A549 (cell line): ENCODE measurements around the gene ENO1. TPM values are rescaled to one million over a fixed set of nuclear protein-coding genes. Genes with fewer than 3 reads are reported as not detected.
A peak's percentile ranks its signal among the peaks of the same experiment; 100 is the strongest.
"Not testable (repeated sequence)": the region's sequence is repeated elsewhere in the genome, so short reads cannot be mapped to it uniquely, and the experiment has no call there.

Experiments used
- ATAC-seq, 2 experiments: fragments of 200-7000 bp in 1 of 2; fragments of >200 bp in 1 of 2; cut with Nextera tagmentation in 1 of 2; cut with Tn5 transposase in 1 of 2; 3 replicates each; pipeline versions ENCODE4 v1.8.0 to v1.9.1; 2018 to 2020; ENCODE audit warnings: mild to moderate bottlenecking in 1 of 2, moderate library complexity in 1 of 2
- CTCF ChIA-PET: fragments of 300-600 bp; sonication (Branson Sonifier 250); formaldehyde crosslinking; extraction: SDS; loops from one replicate; lab custom pipeline; 2021; ENCODE audit warnings: antibody characterized with exemption, inconsistent platforms; lab: Yijun Ruan, JAX
- POLR2A ChIA-PET: fragments of 350-600 bp; formaldehyde crosslinking; extraction: SDS; loops from one replicate; lab custom pipeline; 2021; ENCODE audit warnings: antibody characterized with exemption, inconsistent platforms; lab: Yijun Ruan, JAX
- DNase-seq, 2 experiments: peaks; one replicate each; pipeline versions ENCODE4 v3.0.0 to v3.0.0-alpha.2; 2011 to 2016; ENCODE audit warnings: low read depth in 1 of 2, low spot score in 1 of 2
- FAIRE-seq: peaks from 2 replicates; lab custom pipeline; 2011; peaks lifted over from hg19 to GRCh38; lab: Jason Lieb, UNC
- H3K27ac ChIP-seq, 2 experiments: fragments of >200 bp; sonication (Bioruptor Twin); formaldehyde crosslinking; 3 replicates each; pipeline ENCODE4 v1.5.1; 2016 to 2017
- H3K4me1 ChIP-seq: fragments of >200 bp; sonication (Bioruptor Twin); formaldehyde crosslinking; 3 replicates; pipeline ENCODE4 v1.6.1; 2016
- H3K4me2 ChIP-seq: fragments of >200 bp; sonication (Bioruptor Twin); formaldehyde crosslinking; 3 replicates; pipeline ENCODE4 v1.6.1; 2016
- H3K4me3 ChIP-seq: fragments of >200 bp; sonication (Bioruptor Twin); formaldehyde crosslinking; 3 replicates; pipeline ENCODE4 v1.5.1; 2016
- H3K9me3 ChIP-seq: fragments of >200 bp; sonication (Bioruptor Twin); formaldehyde crosslinking; 3 replicates; pipeline ENCODE4 v1.6.1; 2016
- ATOH8 ChIP-seq: fragments of 250-450 bp; sonication (Bioruptor Pico); IDR thresholded peaks from 2 replicates; pipeline ENCODE4 v1.5.0; 2020; ENCODE audit warnings: low read depth, mild to moderate bottlenecking, moderate library complexity
- CBX2 ChIP-seq: fragments of 200-600 bp; sonication (generic); IDR thresholded peaks from 2 replicates; pipeline ENCODE4 v1.6.1; 2016; ENCODE audit warnings: low read depth, mild to moderate bottlenecking, borderline replicate concordance
- CBX8 ChIP-seq: fragments of 200-600 bp; sonication (generic); IDR thresholded peaks from 2 replicates; pipeline ENCODE4 v1.6.1; 2016
- CHD2 ChIP-seq: fragments of 150-350 bp; IDR thresholded peaks from 2 replicates; pipeline ENCODE4 v1.6.1; 2014; ENCODE audit warnings: low read length; ENCODE audit not compliant: partially characterized antibody
- CHD4 ChIP-seq: fragments of 200-600 bp; sonication (generic); IDR thresholded peaks from 2 replicates; pipeline ENCODE4 v1.6.1; 2016; ENCODE audit warnings: antibody characterized with exemption, mild to moderate bottlenecking, borderline replicate concordance
- FOSL2 ChIP-seq, 2 experiments: fragments of 450-650 bp in 1 of 2; fragments of >200 bp in 1 of 2; sonication (Bioruptor Twin) in 1 of 2; formaldehyde crosslinking; IDR thresholded peaks; 2 replicates each; pipeline versions ENCODE4 v1.5.0 to v1.6.1; 2016 to 2020; ENCODE audit warnings: mild to moderate bottlenecking in 1 of 2, moderate library complexity in 1 of 2
- GATA3 ChIP-seq: IDR thresholded peaks from 2 replicates; pipeline ENCODE4 v1.6.1; 2012; ENCODE audit warnings: borderline replicate concordance
- HDAC2 ChIP-seq: fragments of 200-600 bp; sonication (generic); IDR thresholded peaks from 2 replicates; pipeline ENCODE4 v1.6.1; 2016
- HES2 ChIP-seq: fragments of >200 bp; sonication (Bioruptor Twin); formaldehyde crosslinking; IDR thresholded peaks from 2 replicates; pipeline ENCODE4 v1.6.1; 2016
- HEYL ChIP-seq: fragments of 250-450 bp; sonication (Bioruptor Pico); IDR thresholded peaks from 2 replicates; pipeline ENCODE4 v1.8.0; 2021; ENCODE audit warnings: mild to moderate bottlenecking, moderate library complexity
- HOXA7 ChIP-seq: fragments of 250-450 bp; sonication (Bioruptor Pico); IDR thresholded peaks from 2 replicates; pipeline ENCODE4 v1.5.0; 2020; ENCODE audit warnings: mild to moderate bottlenecking, moderate library complexity
- HOXB5 ChIP-seq: fragments of 250-450 bp; sonication (Bioruptor Pico); IDR thresholded peaks from 2 replicates; pipeline ENCODE4 v1.5.0; 2020; ENCODE audit warnings: mild to moderate bottlenecking, moderate library complexity
- KDM1A ChIP-seq: fragments of 200-600 bp; sonication (generic); IDR thresholded peaks from 2 replicates; pipeline ENCODE4 v1.6.1; 2016; ENCODE audit warnings: low read depth, mild to moderate bottlenecking
- MYC ChIP-seq: IDR thresholded peaks from 2 replicates; pipeline ENCODE4 v1.6.1; 2012; ENCODE audit warnings: mild to moderate bottlenecking, inconsistent platforms, low read length, improper control_type of control experiment, borderline replicate concordance
- NFE2L2 ChIP-seq: fragments of 150-350 bp; conservative IDR thresholded peaks from 2 replicates; pipeline ENCODE4 v1.6.1; 2014; ENCODE audit warnings: low read length
- POLR2A ChIP-seq: IDR thresholded peaks from 2 replicates; pipeline ENCODE4 v1.6.1; 2012; ENCODE audit warnings: mild to moderate bottlenecking, low read length
- RARB ChIP-seq: fragments of 250-450 bp; sonication (Bioruptor Pico); IDR thresholded peaks from 2 replicates; pipeline ENCODE4 v1.8.0; 2021; ENCODE audit warnings: mild to moderate bottlenecking, moderate library complexity
- RFX5 ChIP-seq: fragments of 450-650 bp; IDR thresholded peaks from 2 replicates; pipeline ENCODE4 v1.7.1; 2014; ENCODE audit warnings: antibody characterized with exemption, mild to moderate bottlenecking, moderate library complexity
- SREBF2 ChIP-seq: fragments of 450-650 bp; IDR thresholded peaks from 2 replicates; pipeline ENCODE4 v1.6.1; 2014; ENCODE audit warnings: mild to moderate bottlenecking, moderate library complexity
- ZC3H11A ChIP-seq: fragments of 450-650 bp; IDR thresholded peaks from 2 replicates; pipeline ENCODE4 v1.6.1; 2014; ENCODE audit warnings: antibody characterized with exemption, mild to moderate bottlenecking
- ZFP36 ChIP-seq: fragments of 450-650 bp; IDR thresholded peaks from 2 replicates; pipeline ENCODE4 v1.6.1; 2014; ENCODE audit warnings: borderline replicate concordance; ENCODE audit not compliant: partially characterized antibody
- ZNF302 ChIP-seq: fragments of 250-450 bp; sonication (Bioruptor Pico); IDR thresholded peaks from 2 replicates; pipeline ENCODE4 v1.9.0; 2021; ENCODE audit warnings: inconsistent platforms, mild to moderate bottlenecking, moderate library complexity
- ZSCAN20 ChIP-seq: fragments of 250-450 bp; sonication (Bioruptor Pico); IDR thresholded peaks from 2 replicates; pipeline ENCODE4 v1.8.0; 2022; ENCODE audit warnings: mild to moderate bottlenecking, moderate library complexity
- WGBS: methylation state at CpG from one replicate; pipeline ENCODE4 v1.1.6; 2017; ENCODE audit errors: missing lambda C conversion rate; 5-methylcytosine and 5-hydroxymethylcytosine counted together
- polyA plus RNA-seq, 4 experiments: library from polyadenylated mRNA; depleted of rRNA in 3 of 4; stranded (reverse); fragments of >200 nt; fragmentation: RNase III in 1 of 4; extraction: RNeasy Plus Mini Kit Qiagen cat#74134 plus additional on column Dnase treatment in 1 of 4; gene quantifications; 2 replicates in 3 of 4; 3 replicates in 1 of 4; pipeline ENCODE4 v1.2.3, GENCODE V29; 2011 to 2017

The ENO1 gene
- polyA plus RNA-seq, 2 of the 4 experiments (the other 2 are of a cell fraction), result 1,899 to 2,981 TPM

GRCh38 chr1:8831340-8831739 lies 47.1 kb downstream of the ENO1 start:
- Histone ChIP-seq H3K4me2 (no peak overlapping the region), H3K4me1 (no peaks in the 10 kb centered on the region), H3K9me3 (no peaks in the 10 kb centered on the region), H3K27ac (no peak overlapping the region), H3K4me3 (no peak overlapping the region)
- 75% methylated on average over 4 of the region's 4 CpGs for WGBS
- ChIA-PET CTCF (interaction anchor here (0.7 to 2.5 kb wide), 2 partner anchors 18 to 54 kb away, joined by 3 to 11 read pairs; no protein-coding TSS in a partner anchor), POLR2A (no interaction called here)
- TF ChIP-seq RARB (CRISPR knock-in tag) (no peak), CHD2 (no peak), MYC (no peak), SREBF2 (no peak), KDM1A (no peak), ZNF302 (CRISPR knock-in tag) (no peak), HDAC2 (no peak), CHD4 (no peak), CBX2 (no peak), HES2 (no peak), CBX8 (no peak), ZFP36 (no peak)
- FAIRE-seq, result no peak
- peak in 1 of 2 experiments; percentile 55; a peak in 2 of 6 replicates for ATAC-seq
- no peak for DNase-seq

GRCh38 chr1:8830732-8831131 lies 47.8 kb downstream of the ENO1 start:
- H3K4me2 ChIP-seq, POLR2A ChIA-PET, H3K9me3 ChIP-seq, H3K4me3 ChIP-seq, H3K27ac ChIP-seq, DNase-seq, ATAC-seq, H3K4me1 ChIP-seq, FAIRE-seq: not testable (repeated sequence)
- CTCF ChIA-PET, result interaction anchor here (0.7 to 2.5 kb wide), 2 partner anchors 19 to 55 kb away, joined by 3 to 11 read pairs; no protein-coding TSS in a partner anchor
- WGBS, result 93% methylated on average over 10 of the region's 10 CpGs

DNA sequence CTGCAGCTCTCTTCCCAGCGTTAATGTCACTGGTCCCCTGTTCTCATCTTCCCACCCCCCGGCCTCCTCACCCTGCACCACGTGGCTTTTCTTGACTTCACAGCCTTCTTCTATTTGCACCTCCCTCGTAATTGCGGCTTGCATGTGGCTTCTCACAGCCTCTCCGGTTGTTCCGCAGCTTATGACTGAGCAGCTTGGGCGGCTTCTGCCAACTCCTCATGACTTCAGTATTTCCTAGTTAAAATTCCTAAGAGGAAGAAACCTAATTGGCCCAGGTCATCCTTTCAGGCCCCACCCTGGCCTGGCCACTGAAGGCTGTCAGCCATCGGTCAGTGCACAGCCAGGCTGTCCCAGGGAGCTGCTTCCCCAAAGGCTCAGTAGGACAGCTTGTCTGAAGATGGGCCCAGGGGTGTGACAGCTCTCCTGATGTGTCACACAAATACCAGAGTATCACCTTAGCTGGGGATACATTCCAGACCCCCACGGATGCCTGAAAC lies 52.5 kb downstream of the ENO1 start:
- ATAC-seq, result peak in 1 of 2 experiments; percentile 45; a peak in 2 of 6 replicates
- CTCF ChIA-PET, result interaction anchor here (0.5 to 1.1 kb wide), 2 partner anchors 23 to 98 kb away, joined by 3 to 5 read pairs; no protein-coding TSS in a partner anchor
- WGBS, result 85% methylated on average over 9 of the region's 10 CpGs
- Histone ChIP-seq H3K9me3 (no peaks in the 10 kb centered on the region), H3K27ac (no peak overlapping the region), H3K4me1 (peaks cover 11% of the 10 kb centered on the region; the same call in 2 of the 3 replicates), H3K4me3 (no peak overlapping the region), H3K4me2 (no peak overlapping the region)
- POLR2A ChIA-PET, result interaction anchor here (1.4 kb wide), 1 partner anchor 9 kb away, joined by 4 read pairs; the partner anchor contains the start of gene RERE
- TF ChIP-seq NFE2L2 (no peak), FOSL2 (IDR thresholded peaks at IDR 0.05) (no peak), FOSL2 (CRISPR knock-in tag; IDR thresholded peaks at IDR 0.05) (no peak), ZC3H11A (no peak), ZSCAN20 (CRISPR knock-in tag) (no peak), GATA3 (no peak), HEYL (CRISPR knock-in tag) (no peak), POLR2A (no peak), HOXB5 (CRISPR knock-in tag) (no peak), RFX5 (no peak), CHD4 (no peak)
- no peak for FAIRE-seq
- DNase-seq, result no peak

DNA sequence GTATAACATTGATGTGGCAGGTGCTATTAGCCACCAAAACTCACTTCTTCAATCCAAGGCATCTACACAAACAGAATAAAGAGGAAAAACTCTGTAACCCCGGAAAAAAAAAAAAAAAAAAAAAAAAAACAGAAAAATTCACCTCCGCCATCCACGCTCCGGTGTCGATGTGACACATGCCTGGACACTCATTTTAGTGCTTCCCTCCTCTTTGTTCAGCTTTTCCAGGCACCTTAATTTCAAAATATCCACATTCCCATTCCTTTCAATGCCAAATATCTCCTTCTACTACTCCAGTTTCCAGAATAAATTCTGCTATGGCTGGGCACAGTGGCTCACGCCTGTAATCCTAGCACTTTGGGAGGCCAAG lies 55.2 kb downstream of the ENO1 start:
- ChIA-PET CTCF (interaction anchor here (0.6 to 4.2 kb wide), 3 partner anchors 26 to 382 kb away, joined by 3 to 21 read pairs (median 4); no protein-coding TSS in a partner anchor), POLR2A (no interaction called here)
- H3K4me1 ChIP-seq, result peaks cover 18% of the 10 kb centered on the region
- no peak overlapping the region for H3K4me2 ChIP-seq
- H3K4me3 ChIP-seq, result no peak overlapping the region
- no peak overlapping the region for H3K27ac ChIP-seq
- DNase-seq (no peak), FAIRE-seq (no peak)
- H3K9me3 ChIP-seq, result no peaks in the 10 kb centered on the region
- TF ChIP-seq HOXA7 (CRISPR knock-in tag) (no peak), ZNF302 (CRISPR knock-in tag) (no peak), RARB (CRISPR knock-in tag) (no peak), HES2 (no peak), ATOH8 (CRISPR knock-in tag) (no peak), ZFP36 (no peak)
- TF ChIP-seq, all 56 proteins: peak for 0
- 85% methylated on average over 6 of the region's 6 CpGs for whole genome bisulfite sequencing
- no peak for ATAC-seq
